GM18526 (cell line): Measurements from ENCODE around the gene DRAM2.

Experiments used
- POLR2A ChIP-seq: IDR thresholded peaks from 3 replicates; pipeline ENCODE4 v1.6.1; 2011; ENCODE audit not compliant: insufficient read length; ENCODE audit errors: extremely low read depth

Gene DRAM2

DNA sequence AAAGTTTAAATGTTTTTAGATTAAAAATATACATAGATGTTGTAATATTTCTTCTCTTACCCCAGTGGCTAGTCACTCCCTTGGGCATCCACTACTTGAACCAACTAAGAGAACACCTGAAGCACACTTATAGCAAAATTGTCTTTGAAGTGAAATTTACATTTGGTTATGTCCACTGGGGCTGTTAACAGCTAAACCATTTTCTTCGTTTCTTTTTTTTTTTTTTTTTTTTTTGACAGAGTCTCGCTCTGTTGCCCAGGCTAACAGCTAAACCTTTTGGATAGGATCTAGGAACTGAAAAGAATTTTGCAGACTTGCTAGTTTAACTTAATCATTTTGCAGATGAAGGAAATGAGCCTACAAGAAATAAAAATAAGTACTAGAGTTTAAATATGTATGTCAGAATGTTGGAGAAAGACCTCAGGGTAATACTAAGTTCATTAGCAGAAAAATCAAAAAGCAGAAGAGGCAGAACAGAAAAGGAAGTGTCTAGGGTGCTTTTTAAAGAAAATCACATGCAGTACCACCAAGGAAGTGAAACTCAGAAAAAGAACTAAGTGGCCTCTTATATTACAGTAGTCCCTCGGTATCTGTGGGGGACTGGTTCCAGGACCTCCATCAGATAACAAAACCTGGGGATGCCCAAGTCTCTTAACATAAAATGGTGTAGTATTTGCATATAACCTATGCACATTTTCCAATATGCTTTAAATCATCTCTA is 11.8 kb downstream of the DRAM2 start:
- no peak for TF ChIP-seq POLR2A

DNA sequence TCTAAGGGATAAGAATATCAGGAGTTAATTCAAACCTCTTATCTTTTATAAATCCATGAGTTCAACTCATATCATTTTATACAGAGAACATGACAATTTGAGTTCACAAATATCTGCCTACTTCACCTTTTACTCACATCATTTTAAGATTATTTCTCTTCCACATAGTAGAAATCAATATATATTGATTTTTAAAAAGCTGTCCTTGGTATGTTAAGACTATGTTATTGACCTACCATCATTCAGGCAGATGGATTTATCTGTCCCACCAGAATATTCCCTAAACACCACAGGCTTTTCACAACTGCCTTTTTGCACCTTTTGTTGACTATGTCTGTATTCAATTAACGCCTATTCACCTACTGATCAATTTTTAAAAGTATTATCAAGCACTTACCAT is 13.5 kb downstream of the DRAM2 start:
- no peak for TF ChIP-seq POLR2A

DNA sequence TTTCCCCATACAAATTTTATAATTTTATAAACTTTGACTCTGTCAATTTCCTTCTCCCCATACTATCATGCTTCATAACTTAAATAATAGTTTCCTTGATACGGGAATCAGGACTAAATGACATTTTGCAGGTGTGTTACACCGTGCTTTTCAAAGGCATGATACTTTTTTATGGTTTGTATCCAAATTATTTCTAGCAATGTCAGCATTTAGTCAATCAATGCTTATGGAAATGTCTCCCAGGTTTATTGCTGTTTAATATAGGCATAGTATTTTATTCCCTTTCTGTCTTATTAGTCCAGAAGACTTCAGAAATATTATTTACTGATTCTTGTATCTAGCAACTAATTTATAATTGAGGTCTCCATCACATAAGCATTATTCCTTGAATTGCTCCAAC is 23.4 kb downstream of the DRAM2 start:
- TF ChIP-seq POLR2A: no peak

DNA sequence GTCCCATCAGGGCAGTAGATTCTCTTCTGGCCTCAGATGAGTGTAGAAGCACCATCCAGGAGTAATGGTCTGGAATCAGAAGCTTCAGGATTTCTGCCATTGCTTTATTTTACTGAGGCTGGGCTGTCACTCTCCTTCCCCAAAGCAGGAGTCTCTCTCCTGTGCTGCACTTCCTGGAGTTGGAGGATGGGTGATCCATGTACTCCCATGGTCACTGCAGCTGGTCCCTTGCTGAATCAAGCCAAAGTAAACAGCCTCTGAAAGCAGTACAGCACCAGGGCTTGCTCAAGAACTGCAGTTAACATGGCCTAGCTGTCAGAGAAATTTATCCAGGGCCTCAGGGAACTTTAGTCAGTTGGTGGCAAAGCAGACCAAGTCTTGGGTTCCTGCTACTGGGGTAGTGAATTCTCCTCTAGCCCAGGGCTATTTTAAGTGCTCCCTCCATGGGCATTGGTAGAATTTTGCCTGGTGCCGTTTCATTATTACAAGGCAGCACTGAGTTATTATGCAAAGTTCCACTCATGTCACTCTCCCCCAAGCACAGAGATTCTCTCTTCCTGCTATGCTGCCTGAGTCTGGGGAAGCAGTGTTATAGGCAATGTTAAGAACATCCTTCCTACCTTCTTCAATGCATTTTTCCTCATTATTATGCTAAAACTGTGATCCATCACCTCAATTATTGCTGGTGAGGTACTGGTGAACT is 29.5 kb downstream of the DRAM2 start:
- no peak for TF ChIP-seq POLR2A

DNA sequence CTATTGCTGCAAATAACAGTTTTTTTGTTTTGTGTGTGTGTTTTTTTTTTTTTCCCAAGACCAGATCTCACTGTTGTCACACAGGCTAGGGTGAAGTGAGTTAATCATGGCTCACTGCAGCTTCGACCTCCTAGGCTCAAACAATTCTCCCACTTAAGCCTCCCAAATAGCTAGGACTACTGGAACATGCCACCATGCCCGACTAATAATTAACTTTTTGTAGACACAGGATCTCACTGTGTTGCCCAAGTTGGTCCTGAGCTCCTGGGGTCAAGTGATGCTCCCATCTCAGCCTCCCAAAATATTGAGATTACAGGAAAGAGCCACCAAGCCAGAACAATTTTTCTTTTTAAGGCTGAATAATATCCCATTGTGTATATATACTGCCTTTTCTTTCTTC is 34.9 kb downstream of the DRAM2 start:
- no peak for TF ChIP-seq POLR2A

DNA sequence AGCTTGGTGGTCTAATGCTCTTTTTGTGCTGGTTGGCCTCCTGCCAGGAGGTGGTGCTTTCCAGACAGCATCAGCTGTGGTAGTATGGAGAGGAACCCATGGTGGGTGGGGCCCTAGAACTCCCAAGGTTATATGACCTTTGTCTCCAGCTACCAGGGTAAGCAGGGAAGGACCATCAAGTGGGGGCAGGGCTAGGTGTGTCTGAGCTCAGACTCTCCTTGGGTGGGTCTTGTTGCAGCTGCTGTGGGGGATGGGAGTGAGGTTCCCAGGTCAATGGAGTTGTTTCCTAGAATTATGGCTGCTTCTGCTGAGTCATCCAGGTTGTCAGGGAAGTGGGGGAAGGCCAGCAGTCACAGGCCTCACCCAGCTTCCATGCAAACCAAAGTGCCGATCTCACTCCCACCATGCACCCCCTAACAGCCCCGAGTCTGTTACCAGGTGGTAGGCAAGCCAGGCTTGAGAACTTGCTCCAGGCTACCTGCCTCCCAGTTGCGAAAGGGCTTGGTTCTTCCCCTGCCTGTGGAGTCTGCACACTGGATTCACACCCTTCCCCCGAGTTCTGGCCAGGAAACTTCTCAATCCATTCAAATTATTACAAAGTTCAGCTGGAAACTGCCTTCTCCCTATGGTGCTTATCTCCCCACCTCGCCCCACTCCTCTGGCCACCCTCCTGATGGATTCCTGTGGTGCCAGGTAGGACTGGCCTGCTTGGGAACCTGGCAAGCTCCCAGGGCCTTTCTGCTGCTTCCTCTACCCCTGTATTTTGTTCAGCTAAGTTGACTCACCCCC is 37.8 kb downstream of the DRAM2 start:
- no peak for TF ChIP-seq POLR2A

DNA sequence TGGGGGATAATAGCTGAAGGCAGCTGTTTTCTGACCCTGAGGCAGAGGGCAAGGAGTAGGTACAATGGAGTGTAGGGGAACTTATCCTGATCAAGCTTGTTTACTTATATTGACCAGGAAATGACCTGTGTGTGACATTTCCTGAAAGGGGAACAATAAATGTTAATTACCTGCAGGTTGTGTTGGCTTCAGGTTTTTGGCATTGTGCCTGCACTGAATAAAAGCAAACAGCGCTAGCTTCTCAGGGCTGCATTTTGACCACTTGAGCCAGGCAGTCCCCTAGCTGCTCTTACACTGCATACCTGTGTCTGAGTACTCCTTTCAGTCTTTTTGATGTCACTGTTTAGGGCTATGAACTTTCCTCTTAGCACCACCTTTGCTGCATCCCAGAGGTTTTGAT is 40.6 kb downstream of the DRAM2 start:
- no peak for TF ChIP-seq POLR2A

DNA sequence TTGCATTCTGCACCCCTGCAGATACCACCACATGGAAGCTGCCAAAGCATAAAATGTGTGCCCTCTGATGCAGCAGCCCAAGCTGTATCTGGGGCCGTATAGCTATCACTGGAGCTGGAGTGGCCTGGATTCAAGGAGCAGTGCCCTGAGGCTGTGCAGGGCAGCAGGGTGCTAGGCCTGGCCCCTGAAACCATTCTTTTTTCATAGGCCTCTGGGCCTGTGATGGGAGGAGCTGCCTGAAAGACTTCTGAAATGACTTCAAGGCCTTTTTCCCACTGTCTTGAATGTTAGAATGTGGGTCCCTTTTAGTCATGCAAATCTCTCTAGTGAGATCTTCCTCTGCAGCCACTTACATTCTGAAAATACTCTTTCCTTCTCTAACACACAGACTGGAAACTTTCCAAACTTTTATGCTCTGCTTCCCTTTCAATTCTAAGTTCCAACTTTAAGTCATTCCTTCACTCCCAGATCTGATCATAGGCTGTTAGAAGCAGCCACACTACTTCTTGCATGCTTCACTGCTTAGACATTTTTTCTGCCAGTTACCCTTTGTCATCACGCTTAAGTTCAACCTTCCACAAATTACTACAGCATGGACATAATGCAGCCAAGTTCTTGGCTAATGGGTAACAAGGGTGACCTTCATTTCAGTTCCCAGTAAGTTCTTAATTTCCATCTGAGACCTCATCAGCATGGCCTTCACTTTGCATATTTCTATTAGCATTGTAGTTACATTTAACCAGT is 42.4 kb downstream of the DRAM2 start:
- TF ChIP-seq POLR2A: no peak

DNA sequence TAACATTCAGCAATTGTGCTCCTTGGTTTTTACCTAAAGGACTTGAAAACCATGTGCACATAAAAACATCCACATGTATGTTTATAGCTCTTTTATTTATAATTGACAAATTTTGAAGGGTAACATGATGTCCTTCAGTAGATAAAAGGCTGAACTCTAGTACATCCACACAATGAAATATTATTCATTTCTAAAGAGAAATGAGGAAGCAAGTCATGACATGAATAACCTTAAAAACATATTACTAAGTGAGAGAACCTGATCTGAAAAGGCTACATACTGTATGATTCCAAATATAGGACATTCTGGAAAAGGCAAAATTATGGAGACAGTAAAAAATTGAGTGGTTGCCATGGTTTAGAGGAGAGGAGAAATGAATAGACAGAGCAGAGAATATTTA is 50.3 kb downstream of the DRAM2 start:
- no peak for TF ChIP-seq POLR2A

DNA sequence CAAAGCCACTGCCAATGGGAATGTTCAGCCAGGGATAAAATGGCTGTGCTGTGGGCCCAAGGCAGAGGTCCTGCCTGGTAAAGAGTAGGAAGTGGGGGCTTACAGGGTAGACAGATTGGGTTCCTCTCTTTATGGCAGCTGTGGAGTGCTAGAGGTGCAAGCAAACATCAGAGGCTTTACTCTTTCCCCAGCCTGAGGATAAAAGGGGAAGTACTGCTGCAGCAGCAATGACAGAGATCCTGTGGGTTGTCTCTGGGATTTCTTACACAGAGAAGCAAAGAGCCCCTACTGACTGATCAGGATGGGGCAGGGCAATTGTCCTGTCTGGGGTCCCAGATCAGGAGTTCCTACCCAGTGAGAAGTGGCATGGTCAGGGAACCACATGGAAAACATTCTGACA is 54.2 kb downstream of the DRAM2 start:
- TF ChIP-seq POLR2A: no peak

DNA sequence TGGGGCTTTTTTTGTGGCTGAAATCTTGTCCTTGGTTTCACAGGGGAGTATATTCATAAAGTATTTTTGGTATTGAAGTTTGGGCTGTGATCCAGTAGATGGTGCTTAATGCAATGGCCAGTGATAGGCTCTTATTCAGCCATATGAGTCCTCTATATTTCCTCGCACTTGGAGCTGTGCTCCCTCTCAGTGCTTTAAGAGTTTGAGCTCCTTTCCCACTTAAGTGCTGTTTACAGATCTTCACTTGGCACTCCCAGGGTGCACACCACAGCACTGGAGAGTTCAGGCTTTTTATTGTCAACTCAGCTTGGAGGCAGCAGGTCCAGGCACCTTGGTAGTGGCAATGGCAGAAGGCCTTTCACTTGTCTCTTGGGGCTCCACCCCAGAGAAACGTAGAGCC is 54.9 kb downstream of the DRAM2 start:
- no peak for TF ChIP-seq POLR2A

DNA sequence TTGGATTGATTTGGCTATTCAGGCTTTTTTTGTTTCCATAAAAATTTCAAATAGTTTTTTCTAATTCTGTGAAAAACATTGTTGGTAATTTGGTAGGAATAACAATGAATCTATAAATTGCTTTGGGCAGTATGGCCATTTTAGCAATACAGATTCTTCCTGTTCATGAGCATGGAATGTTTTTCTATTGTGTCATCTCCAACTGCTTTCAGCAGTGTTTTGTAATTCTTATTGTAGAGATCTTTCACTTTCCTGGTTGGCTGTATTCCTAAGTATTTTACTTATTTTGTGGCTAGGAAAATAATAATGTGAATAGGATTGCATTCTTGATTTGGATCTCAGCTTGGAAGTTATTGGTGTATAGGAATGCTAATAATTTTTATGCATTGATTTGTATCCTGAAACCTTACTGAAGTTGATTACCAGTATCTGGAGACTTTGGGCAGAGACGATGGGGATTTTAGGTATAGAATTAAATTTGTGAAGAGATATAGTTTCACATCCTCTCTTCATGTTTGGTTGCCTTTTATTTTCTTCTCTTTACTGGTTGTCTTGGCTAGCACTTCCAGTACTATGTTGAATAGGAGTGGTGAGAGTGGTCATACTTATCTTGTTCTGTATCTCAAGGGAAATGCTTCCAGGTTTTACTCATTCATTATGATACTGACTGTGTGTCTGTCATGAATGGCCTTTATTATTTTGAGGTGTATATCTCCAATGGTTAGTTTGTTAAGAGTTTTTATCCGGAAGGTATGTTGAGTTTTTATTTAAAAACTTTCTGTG is 57.3 kb downstream of the DRAM2 start:
- TF ChIP-seq POLR2A: no peak
